A673 (cell line): Measurements from ENCODE around the gene TBX18. TPM values are rescaled to one million over a fixed set of nuclear protein-coding genes. Genes with fewer than 3 reads are reported as not detected.

Experiments used
- BruUV-seq: library from RNA; stranded (reverse); fragments of 400-500 nt; replicated peaks from 2 replicates; lab custom pipeline; 2021; lab: Mats Ljungman, UMichigan
- CTCF ChIA-PET: fragments of 300-600 bp; sonication (Branson Sonifier 250); formaldehyde crosslinking; loops from one replicate; lab custom pipeline; 2022; ENCODE audit warnings: antibody characterized with exemption; lab: Charles Lee
- POLR2A ChIA-PET: fragments of 300-600 bp; sonication (Branson Sonifier 250); formaldehyde crosslinking; loops from one replicate; lab custom pipeline; 2022; ENCODE audit warnings: antibody characterized with exemption; ENCODE audit not compliant: low non-redundant PET; lab: Charles Lee
- DNase-seq: peaks from one replicate; pipeline ENCODE4 v3.0.0-alpha.2; 2015; ENCODE audit warnings: low spot score
- H3K27ac ChIP-seq: fragments of 200-600 bp; sonication (generic); 2 replicates; pipeline ENCODE4 v1.5.1; 2016; ENCODE audit warnings: mixed run types, low read depth, mild to moderate bottlenecking, mixed read lengths, antibody characterized with exemption, low read length; ENCODE audit not compliant: poor library complexity, severe bottlenecking
- H3K27me3 ChIP-seq: fragments of 200-600 bp; sonication (generic); replicated peaks from 2 replicates; pipeline ENCODE4 v1.6.1; 2017; ENCODE audit warnings: mixed run types, low read depth, mild to moderate bottlenecking, mixed read lengths, antibody characterized with exemption, low read length; ENCODE audit not compliant: insufficient read depth, poor library complexity
- H3K36me3 ChIP-seq: fragments of 200-600 bp; sonication (generic); 2 replicates; pipeline ENCODE4 v1.6.1; 2016; ENCODE audit warnings: mixed run types, mild to moderate bottlenecking, mixed read lengths, antibody characterized with exemption, low read length; ENCODE audit not compliant: insufficient read depth, poor library complexity, severe bottlenecking
- H3K4me1 ChIP-seq: fragments of 200-600 bp; sonication (generic); 2 replicates; pipeline ENCODE4 v1.6.1; 2017; ENCODE audit warnings: mixed run types, mild to moderate bottlenecking, mixed read lengths, antibody characterized with exemption, low read length; ENCODE audit not compliant: insufficient read depth, poor library complexity, severe bottlenecking
- H3K4me3 ChIP-seq: fragments of 200-600 bp; sonication (generic); 2 replicates; pipeline ENCODE4 v1.5.1; 2016; ENCODE audit warnings: low read depth, mixed run types, mild to moderate bottlenecking, mixed read lengths, low read length; ENCODE audit not compliant: poor library complexity, severe bottlenecking
- H3K9me3 ChIP-seq: fragments of 200-600 bp; sonication (generic); 2 replicates; pipeline ENCODE4 v1.6.1; 2016; ENCODE audit warnings: mixed run types, low read depth, mild to moderate bottlenecking, mixed read lengths, antibody characterized with exemption, low read length; ENCODE audit not compliant: poor library complexity, severe bottlenecking
- EZH2 ChIP-seq: fragments of 200-600 bp; sonication (generic); IDR thresholded peaks from 2 replicates; pipeline ENCODE4 v1.6.1; 2017; ENCODE audit warnings: borderline replicate concordance, low read depth, mild to moderate bottlenecking, mixed read lengths, antibody characterized with exemption, low read length; ENCODE audit not compliant: poor library complexity, severe bottlenecking
- intact Hi-C: fragments of 100-400 bp; cut with micrococcal nuclease; formaldehyde crosslinking; loops from one replicate; pipeline ENCODE4 v1.10.0; 2022; ENCODE audit not compliant: unreplicated experiment
- total RNA-seq: library from RNA; stranded (reverse); gene quantifications from 2 replicates; pipeline ENCODE4 v1.2.3, GENCODE V29; 2021
- TF ChIP-seq, protein P1 (sequence below): fragments of 300-800, 200-600 bp; sonication (generic); conservative IDR thresholded peaks from 2 replicates; pipeline ENCODE4 v1.5.1; 2017; ENCODE audit warnings: low read depth, mild to moderate bottlenecking, antibody characterized with exemption, low read length, moderate library complexity, mixed read lengths

TBX18 gene
- total RNA-seq, 1 experiment from 2014 or later = 16.0 TPM

DNA sequence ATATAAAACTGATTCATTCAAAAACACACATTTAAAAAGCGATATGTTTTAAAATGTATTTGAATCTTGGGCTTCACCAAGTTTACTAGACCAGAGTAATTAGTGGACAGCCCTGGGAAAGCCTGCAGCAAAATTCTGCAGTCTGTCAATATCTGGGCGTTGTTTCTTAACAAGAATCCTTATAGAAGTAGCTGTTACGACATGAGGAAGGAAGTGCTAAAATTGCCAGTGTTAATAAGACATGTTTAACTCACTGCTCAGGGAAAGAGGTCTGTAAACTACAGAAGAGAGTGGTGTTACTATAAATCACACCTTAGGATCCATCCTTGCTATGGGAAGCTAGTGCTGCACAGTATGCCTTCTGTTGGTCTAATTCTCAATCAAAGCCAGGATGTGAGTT, 120.6 kb downstream of the TBX18 start:
- TF ChIP-seq EZH2 = no peak
- TF ChIP-seq, protein P1, sequence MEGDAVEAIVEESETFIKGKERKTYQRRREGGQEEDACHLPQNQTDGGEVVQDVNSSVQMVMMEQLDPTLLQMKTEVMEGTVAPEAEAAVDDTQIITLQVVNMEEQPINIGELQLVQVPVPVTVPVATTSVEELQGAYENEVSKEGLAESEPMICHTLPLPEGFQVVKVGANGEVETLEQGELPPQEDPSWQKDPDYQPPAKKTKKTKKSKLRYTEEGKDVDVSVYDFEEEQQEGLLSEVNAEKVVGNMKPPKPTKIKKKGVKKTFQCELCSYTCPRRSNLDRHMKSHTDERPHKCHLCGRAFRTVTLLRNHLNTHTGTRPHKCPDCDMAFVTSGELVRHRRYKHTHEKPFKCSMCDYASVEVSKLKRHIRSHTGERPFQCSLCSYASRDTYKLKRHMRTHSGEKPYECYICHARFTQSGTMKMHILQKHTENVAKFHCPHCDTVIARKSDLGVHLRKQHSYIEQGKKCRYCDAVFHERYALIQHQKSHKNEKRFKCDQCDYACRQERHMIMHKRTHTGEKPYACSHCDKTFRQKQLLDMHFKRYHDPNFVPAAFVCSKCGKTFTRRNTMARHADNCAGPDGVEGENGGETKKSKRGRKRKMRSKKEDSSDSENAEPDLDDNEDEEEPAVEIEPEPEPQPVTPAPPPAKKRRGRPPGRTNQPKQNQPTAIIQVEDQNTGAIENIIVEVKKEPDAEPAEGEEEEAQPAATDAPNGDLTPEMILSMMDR = no peak
- no peaks in the 10 kb centered on the region for H3K9me3 ChIP-seq
- ChIA-PET CTCF (no interaction called here), POLR2A (no interaction called here)
- no peak overlapping the region for H3K27ac ChIP-seq
- BruUV-seq = no TSS peak
- no peak overlapping the region for H3K4me3 ChIP-seq
- DNase-seq = no peak
- H3K36me3 ChIP-seq = no peaks in the 10 kb centered on the region
- no peaks in the 10 kb centered on the region for H3K27me3 ChIP-seq
- intact Hi-C loops = no loop called here
- no peaks in the 10 kb centered on the region for H3K4me1 ChIP-seq

DNA sequence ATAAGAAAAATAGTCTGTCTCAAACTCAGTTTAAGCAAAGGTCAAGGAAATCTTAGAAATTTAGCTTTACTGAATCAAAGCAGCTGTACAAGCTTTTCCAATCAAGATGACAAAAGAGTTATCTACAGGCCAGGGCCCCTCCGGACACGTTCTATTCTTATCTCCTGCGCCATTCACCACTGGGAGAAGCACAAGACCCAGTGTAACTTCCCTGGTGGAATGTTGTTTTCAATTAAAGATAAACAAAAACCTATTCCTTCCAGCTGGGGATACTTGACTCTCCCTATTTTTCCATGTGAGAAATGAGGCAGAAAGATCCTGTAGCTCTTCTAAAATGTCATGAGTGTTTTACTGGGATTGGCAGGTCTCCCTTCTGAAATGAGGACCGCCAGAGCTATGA, 123.3 kb downstream of the TBX18 start:
- Histone ChIP-seq H3K4me3 (no peak overlapping the region), H3K27ac (no peak overlapping the region), H3K36me3 (no peaks in the 10 kb centered on the region), H3K27me3 (no peaks in the 10 kb centered on the region), H3K9me3 (no peaks in the 10 kb centered on the region), H3K4me1 (no peaks in the 10 kb centered on the region)
- no peak for TF ChIP-seq EZH2
- TF ChIP-seq, protein P1 = no peak
- BruUV-seq = no TSS peak
- no peak for DNase-seq
- CTCF ChIA-PET = no interaction called here
- intact Hi-C loops = no loop called here
- POLR2A ChIA-PET = no interaction called here

DNA sequence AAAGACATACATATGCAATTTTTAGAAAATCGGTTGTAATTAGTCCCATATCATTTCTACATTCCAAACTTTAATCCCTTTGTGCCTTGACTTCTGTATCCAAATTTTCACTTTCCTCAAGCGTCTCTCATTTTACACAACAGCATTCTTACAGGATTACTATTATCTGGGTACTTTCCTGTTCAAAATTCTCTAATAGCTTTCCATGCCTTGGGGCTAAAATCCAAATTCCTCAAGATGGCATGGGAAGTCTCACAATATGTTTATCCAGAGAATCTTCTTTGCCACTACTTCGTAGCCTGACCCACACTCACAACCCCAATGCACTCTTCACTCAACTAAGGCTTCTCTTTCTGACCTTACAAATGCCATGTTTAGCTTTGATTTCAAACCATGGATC, 125.0 kb downstream of the TBX18 start:
- Histone ChIP-seq H3K36me3 (no peaks in the 10 kb centered on the region), H3K27ac (no peak overlapping the region), H3K27me3 (no peaks in the 10 kb centered on the region), H3K4me3 (no peak overlapping the region), H3K4me1 (no peaks in the 10 kb centered on the region), H3K9me3 (no peaks in the 10 kb centered on the region)
- ChIA-PET CTCF (no interaction called here), POLR2A (no interaction called here)
- no TSS peak for BruUV-seq
- intact Hi-C loops = no loop called here
- no peak for TF ChIP-seq EZH2
- TF ChIP-seq, protein P1 = no peak
- no peak for DNase-seq
